Activated CD8-positive, alpha-beta memory T cell treated with anti-CD3 and anti-CD28 coated beads for 1 hour (primary cell): Measurements from ENCODE around the gene TFG.
A peak's percentile ranks its signal among the peaks of the same experiment; 100 is the strongest.
"Not testable (repeated sequence)": the region's sequence is repeated elsewhere in the genome, so short reads cannot be mapped to it uniquely, and the experiment has no call there.

Source experiments
- DNase-seq, 2 donors: peaks; one replicate each; pipeline ENCODE4 v3.0.0-alpha.2; 2020; ENCODE audit warnings: low read depth in 1 of 2; ENCODE audit errors: extremely low read depth in 1 of 2

TFG gene

GRCh38 chr3:100708989-100709841, at the start of gene TFG:
TSS of gene TFG (plus strand) at chr3:100709494. CDS start at chr3:100713686, 4,192 bp downstream.
- peak; percentile 94 to 95 for DNase-seq

GRCh38 chr3:100661294-100661693, 48.0 kb upstream of the TFG start:
- DNase-seq, result not testable (repeated sequence)

DNA sequence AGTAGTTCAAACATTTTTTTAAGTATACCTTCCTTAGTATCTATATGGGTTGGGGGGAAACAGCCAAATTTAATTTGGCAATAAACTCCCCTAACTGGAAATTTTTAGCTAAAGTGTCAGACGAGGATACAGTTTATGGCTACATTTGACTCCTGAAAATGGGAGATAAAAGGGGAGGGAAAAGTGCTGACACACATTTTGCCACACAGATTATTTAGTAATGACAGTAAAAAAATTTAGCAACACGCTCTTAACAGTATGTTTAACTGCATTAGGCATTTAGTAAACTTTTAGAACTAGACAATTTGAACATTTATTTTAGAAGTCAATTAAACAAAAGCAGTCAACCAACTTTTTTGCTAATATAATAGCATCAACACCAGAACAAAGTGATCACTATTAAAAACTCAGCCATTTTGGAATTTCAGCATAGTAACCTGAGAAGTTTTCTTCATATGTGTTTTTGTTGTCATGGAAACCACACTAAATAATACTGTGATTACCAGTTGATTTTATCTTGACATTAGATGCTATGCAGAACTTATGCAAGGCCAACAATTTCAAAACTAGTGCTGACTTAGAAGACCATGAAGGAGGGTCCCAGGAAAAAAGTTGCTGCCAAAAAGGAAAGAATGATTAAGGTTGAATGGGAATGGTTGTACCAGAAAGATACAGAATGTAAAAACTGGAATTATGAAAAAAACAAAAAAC, 47.0 kb upstream of the TFG start:
- no peak for DNase-seq

DNA sequence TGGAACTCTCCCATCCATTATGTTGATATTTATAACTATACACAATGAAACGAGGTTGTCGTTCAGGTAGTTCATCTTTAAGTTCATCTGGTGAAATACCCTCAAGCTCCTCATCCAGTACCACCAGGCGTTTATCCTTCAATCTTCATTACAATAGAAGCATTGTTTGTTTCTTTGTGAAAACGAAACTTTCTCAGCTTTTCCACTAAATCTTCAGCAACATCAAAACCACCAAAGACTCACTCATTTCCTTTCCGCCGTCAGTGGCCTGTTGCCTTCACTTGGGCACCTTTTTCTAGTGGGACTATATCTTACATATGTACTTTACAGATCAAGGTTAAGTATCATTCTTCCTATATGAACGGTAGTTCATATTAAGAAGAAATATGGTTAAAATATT, 44.1 kb upstream of the TFG start:
- DNase-seq, result no peak

DNA sequence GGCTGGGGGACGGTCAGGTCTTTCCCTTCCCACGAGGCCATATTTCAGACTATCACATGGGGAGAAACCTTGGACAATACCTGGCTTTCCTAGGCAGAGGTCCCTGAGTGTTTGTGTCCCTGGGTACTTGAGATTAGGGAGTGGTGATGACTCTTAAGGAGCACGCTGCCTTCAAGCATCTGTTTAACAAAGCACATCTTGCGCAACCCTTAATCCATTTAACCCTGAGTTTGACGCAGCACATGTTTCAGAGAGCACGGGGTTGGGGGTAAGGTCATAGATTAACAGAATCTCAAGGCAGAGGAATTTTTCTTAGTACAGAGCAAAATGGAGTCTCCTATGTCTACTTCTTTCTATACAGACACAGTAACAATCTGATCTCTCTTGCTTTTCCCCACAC, 42.6 kb upstream of the TFG start:
- DNase-seq, result not testable (repeated sequence)

DNA sequence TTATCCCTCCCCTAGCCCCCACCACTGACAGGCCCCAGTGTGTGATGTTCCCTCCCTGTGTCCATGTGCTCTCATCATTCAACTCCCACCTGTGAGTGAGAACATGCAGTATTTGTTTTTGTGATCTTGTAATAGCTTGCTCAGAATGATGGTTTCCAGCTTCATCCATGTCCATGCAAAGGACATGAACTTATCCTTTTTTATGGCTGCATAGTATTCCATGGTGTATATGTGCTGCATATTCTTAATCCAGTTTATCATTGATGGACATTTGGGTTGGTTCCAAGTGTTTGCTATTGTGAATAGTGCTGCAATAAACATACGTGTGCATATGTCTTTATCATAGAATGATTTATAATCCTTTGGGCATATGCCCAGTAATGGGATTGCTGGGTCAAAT, 42.0 kb upstream of the TFG start:
- DNase-seq, result not testable (repeated sequence)

- not testable (repeated sequence) for DNase-seq
These were observed 38.3 kb upstream of the TFG start for GRCh38 chr3:100670995-100671394.

DNA sequence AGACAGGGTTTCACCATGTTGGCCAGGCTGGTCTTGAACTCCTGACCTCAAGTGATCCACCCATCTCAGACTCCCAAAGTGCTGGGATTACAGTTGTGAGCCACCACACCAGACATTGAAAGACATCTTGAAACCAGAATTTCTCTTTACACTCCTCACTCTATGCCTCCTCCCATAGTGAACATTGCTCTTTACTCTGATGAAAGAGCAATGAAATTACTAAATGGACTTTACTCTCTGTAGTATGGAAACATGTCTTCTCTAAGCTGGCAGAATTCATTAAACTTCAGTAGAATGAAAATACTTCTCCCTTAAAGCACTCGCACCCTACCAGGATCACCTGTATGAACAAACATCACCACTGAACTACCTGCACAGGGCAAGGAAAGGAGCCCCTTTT, 27.8 kb upstream of the TFG start:
- DNase-seq, result no peak

DNA sequence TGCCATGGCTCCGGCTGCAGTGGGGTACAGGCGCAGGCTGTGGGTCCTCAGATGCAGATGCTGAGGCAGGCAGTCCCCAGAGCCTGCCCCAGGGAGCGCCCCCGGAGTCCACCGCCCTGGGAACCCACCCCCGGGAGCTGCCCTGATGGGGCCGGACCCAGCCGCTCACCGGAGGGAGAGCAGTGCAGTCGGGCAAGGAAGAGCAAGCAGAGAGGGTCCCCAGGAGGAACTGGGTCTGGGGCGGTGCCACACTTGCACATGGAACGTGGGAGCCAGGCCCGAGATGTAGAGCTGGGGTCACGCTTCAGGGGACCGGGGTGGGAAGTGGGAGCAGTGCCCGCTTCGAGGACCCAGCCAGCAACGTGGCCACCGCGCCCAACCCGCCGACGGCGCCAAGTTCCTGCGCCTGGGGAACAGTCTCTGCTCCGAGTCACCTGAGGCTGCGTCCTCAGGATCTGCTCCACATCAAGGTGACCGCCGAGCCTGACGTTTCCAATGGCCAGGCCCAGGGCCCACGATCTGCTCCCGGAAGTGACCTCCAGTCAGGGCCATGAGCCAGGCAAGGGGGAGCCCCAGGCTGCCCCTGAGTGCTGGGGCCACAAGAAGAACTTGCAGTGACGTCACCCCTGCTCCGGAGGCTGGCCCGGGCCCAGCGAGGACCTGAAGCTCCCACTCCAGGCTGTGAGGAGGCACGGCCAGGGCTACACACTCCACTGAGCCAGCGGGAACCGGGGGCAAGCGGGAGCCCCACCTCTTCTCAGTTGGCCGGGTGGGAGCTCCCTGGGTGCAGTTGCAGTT, 27.0 kb upstream of the TFG start:
- DNase-seq, result no peak

DNA sequence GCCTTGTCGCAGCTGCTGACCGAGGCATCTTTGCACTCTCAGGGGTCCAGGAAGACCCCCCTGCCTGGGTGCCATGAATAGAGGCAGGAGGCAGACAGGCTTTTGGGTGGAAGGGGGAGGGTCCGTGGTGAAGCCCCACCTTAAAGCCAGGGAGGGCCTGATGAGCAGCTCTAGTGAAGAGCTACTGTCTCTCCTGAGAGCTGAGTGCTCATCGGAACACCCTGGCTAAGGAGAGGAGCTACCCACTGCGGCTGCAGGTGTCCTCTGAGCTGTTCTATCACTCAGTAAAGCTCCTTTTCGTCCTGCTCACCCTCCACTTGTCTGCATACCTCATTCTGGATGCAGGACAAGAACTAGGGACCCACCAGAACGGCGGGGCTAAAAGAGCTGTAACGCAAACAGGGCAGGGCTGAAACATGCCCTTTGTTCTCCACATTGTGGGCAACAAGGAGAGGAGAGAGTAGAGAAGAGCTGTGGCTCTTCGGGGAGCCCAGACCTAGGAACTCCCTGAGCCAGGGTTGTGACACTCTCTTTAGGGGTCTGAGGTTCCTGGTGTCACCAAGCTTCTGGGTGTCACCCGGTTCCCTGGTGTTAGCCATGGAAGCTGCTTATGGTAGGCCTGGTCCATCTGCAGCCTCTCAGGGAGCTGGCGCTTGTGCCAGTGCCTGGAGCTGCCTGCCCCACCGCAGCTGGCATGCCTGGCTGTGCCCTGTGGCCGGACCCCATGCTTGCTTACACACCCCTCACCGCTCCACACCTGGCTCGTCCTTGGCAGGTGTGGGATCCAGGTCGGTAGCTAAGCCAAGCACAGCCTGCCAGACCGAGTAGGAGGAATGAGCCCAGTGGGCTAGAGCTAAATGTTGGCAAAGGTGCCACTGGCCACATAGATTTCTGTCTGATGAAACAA, 26.2 kb upstream of the TFG start:
- DNase-seq, result no peak

- DNase-seq, result no peak
These were observed 16.1 kb upstream of the TFG start for GRCh38 chr3:100693225-100693624.

DNA sequence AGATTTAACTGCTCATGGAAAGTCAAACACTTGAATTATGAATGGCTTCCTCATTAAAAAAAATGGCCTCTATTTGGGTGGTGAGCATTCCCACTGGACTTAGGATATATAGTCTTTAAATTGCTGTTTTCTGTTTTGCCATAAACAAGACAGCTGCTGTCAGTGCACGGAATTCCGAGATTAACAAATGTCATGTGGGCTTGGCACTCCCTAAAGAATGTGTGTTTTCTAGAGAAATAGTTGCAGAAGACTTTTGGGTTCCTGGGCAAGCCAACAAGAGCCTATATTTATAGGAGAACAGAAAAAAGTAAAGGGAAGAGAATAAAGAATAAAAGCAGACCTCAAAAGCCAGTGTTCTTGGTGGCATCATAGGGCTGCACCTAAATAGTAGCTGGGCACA, 13.6 kb upstream of the TFG start:
- no peak for DNase-seq

GRCh38 chr3:100696161-100696560, 13.1 kb upstream of the TFG start:
- DNase-seq, result no peak

- no peak for DNase-seq
These were observed 12.1 kb upstream of the TFG start for GRCh38 chr3:100697172-100697571.

GRCh38 chr3:100697723-100698285, 11.5 kb upstream of the TFG start:
- no peak for DNase-seq

DNA sequence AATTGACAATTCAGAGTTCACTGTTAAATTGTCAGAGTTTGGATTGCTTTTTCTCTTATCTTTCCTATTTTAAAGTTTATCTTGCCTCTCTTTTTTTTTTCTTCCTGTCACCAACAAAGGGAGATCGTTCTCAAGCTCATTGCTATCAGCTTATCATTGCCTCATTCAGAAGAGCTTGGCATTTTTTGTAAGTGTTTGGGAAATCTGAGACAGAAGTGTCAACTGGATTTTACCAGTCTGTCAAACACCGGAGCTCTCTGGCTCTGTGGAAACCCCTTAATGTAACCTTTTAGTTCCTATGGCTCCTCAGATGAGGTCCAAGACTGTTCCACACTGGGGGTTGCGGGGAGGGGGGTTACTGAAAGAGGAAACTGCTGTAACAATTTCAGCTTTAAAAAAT, 10.6 kb upstream of the TFG start:
- no peak for DNase-seq

- DNase-seq, result no peak
These were observed 8.6 kb upstream of the TFG start for GRCh38 chr3:100700708-100701107.

DNA sequence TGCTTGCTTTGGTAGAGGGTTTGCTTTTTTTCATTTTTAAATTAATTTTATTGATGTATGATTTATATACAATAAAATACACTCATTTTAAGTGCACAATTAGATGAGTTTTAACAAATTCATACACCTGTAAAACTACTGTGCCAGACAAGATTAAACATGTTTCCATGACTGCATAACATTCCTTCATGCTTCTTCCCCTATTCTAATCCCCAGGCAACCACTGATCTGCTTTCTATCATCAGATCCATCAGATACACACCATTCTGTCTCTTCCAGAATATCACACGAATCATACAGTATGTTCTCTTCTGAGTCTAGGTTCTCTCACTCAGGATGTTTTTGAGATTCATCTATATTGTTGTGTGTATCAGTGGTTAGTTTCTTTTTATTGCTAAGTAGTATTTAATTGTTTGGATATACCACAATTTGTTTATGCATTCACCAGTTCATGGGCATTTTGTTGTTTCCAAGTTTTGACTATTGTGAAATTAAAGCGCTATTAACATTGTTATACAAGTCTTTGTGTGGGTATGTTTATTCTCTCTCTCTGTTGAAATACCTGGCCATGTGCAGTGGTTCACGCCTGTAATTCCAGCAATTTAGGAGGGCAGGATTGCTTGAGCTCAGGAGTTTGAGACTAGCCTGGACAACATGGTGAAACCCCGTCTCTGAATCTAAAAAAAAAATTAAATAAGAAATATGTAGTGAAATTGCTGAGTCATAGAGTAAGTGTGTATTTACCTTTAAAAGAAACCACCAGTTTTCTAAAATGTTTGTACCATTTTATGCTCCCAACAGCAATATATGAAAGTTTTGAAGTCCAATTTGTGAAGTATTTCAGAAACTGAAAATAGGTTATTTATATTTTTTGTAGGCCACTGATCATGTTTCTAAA, 7.0 kb upstream of the TFG start:
- DNase-seq, result no peak

DNA sequence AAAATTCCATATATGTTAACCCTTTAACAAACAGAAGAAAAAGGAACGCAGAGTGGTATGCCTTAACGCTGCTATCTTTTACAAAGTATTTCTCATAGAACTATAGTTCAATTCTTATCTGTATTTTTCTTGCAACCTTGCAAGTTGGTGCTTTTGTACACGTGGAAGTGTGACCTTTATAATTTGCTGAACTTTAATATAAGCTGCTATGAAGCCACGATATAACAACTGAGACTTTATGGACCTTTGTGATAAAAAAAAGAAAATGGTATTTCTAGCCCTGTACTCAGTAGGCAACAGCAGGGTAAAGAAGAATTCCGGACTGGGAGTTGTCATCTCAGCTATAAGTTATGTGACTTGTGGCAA, 6.3 kb upstream of the TFG start:
- no peak for DNase-seq
